ENCODE measurements around the gene TNRC18. TPM values are rescaled to one million over a fixed set of nuclear protein-coding genes. Genes with fewer than 3 reads are reported as not detected.

The TNRC18 gene
- total RNA-seq, 1 donor from 2014 or later = 118 TPM

DNA sequence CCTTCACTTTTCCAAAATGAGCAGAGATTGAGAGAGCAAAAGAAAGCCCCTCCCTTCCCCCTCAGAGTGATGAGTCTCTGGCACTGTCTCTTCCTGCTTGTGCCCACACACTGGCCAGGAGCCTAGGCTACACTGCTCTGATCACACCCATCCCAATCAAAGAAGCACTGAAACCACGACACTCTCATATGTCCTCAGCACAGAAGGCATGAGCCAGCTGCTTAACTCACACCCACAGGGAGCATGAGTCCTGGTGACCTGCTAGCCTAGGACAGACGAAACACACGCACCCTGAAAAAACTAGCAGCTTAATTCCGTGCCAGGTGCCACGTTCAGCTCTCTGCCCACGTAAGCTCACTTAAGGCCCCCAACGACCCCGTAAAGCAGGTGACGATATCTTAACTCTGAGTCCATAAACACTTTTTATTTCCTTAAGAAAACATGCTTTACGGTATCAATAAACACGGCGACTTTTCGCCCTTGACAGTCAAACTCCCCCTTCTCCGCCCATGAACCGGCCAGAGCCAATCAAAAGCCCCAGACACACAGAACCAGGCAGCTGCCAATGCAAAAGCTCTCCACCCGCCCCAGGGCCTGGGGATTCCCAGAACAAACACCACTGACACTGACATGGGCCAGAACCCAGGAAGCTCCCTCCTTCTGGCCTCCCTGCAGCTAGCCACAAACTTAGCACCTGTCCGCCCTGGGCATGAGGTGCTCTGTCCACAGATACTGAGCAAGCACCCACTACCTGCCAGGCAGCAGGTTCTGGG is 69.0 kb downstream of the TNRC18 start:
- H3K9me3 ChIP-seq = no peaks in the 10 kb centered on the region
- peak; percentile 3 for ATAC-seq
- peaks cover 87% of the 10 kb centered on the region for H3K36me3 ChIP-seq
- H3K4me3 ChIP-seq = no peak overlapping the region
- H3K27me3 ChIP-seq = no peaks in the 10 kb centered on the region
- no peak for TF ChIP-seq CTCF (IDR thresholded peaks at IDR 0.05)
- peaks cover 20% of the 10 kb centered on the region for H3K4me1 ChIP-seq
- intact Hi-C loops (cut with DNase I) = no loop called here
- no peak overlapping the region for H3K27ac ChIP-seq
- DNase-seq = no peak

- no peak for ATAC-seq
- H3K4me3 ChIP-seq = no peak overlapping the region
- no peaks in the 10 kb centered on the region for H3K9me3 ChIP-seq
- no peaks in the 10 kb centered on the region for H3K27me3 ChIP-seq
- intact Hi-C loops (cut with DNase I) = no loop called here
- H3K36me3 ChIP-seq = peaks cover 83% of the 10 kb centered on the region
- no peak overlapping the region for H3K27ac ChIP-seq
- peaks cover 13% of the 10 kb centered on the region for H3K4me1 ChIP-seq
- no peak for TF ChIP-seq CTCF (IDR thresholded peaks at IDR 0.05)
- DNase-seq = no peak
These were observed 71.1 kb downstream of the TNRC18 start for GRCh38 chr7:5352440-5353010.

DNA sequence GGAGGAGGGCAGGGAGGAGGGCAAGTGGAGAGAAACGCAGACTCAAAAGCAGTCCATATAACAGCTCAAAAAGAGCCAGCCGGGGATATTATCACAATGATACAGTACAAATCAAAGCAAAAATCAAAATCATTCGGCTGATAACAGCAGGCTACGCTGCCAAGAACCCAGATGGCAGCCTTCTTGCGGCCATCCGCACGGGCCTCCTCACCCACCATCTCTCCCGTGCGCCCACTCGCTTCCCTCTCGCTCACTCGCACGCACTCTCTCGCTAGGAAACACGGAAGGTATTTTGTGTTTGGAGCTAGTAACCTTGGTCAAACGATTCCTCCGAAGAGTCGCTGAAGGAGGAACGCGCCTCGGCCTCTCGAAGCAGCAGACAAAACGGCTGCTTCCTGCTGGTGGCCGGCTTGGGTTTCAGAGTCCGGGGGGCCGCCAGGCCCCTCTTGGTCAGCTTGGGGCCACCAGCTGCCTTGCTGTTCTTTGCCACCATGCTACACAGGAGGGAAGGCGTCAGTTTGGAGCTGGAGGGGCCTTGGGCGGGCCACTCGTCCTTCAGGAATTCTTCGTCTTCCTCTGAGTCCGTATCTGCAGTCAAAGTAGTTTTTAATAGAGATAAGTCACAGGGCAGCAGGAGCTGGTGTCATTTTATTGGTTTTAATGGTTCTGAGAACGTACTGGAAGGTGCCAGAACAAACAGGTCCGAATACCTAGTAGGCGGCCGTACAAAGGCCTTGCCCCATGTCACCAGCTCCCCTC is 71.9 kb downstream of the TNRC18 start:
- no peak overlapping the region for H3K27ac ChIP-seq
- intact Hi-C loops (cut with DNase I) = no loop called here
- H3K4me3 ChIP-seq = no peak overlapping the region
- no peak for ATAC-seq
- H3K9me3 ChIP-seq = no peaks in the 10 kb centered on the region
- no peak for TF ChIP-seq CTCF (IDR thresholded peaks at IDR 0.05)
- peaks cover 13% of the 10 kb centered on the region for H3K4me1 ChIP-seq
- no peak for DNase-seq
- peaks cover 78% of the 10 kb centered on the region for H3K36me3 ChIP-seq
- H3K27me3 ChIP-seq = no peaks in the 10 kb centered on the region

GRCh38 chr7:5350600-5351385 is 72.8 kb downstream of the TNRC18 start:
- no peaks in the 10 kb centered on the region for H3K27me3 ChIP-seq
- H3K27ac ChIP-seq = no peak overlapping the region
- H3K4me3 ChIP-seq = no peak overlapping the region
- TF ChIP-seq CTCF (IDR thresholded peaks at IDR 0.05) = no peak
- intact Hi-C loops (cut with DNase I) = no loop called here
- H3K36me3 ChIP-seq = peaks cover 78% of the 10 kb centered on the region
- no peak for DNase-seq
- ATAC-seq = no peak
- no peaks in the 10 kb centered on the region for H3K9me3 ChIP-seq
- H3K4me1 ChIP-seq = peaks cover 13% of the 10 kb centered on the region

GRCh38 chr7:5350174-5350463 is 73.5 kb downstream of the TNRC18 start:
- H3K9me3 ChIP-seq = no peaks in the 10 kb centered on the region
- no peak overlapping the region for H3K4me3 ChIP-seq
- H3K36me3 ChIP-seq = peaks cover 78% of the 10 kb centered on the region
- no peak for DNase-seq
- no peak overlapping the region for H3K27ac ChIP-seq
- intact Hi-C loops (cut with DNase I) = no loop called here
- ATAC-seq = no peak
- no peaks in the 10 kb centered on the region for H3K27me3 ChIP-seq
- no peak for TF ChIP-seq CTCF (IDR thresholded peaks at IDR 0.05)
- peaks cover 10% of the 10 kb centered on the region for H3K4me1 ChIP-seq

All from upper lobe of right lung (tissue), 1 donor.